Thymus (tissue), 14 donors: Measurements from ENCODE around the gene RNU1-3. TPM values are rescaled to one million over a fixed set of nuclear protein-coding genes. Genes with fewer than 3 reads are reported as not detected.
A peak's percentile ranks its signal among the peaks of the same experiment; 100 is the strongest.
"Not testable (repeated sequence)": the region's sequence is repeated elsewhere in the genome, so short reads cannot be mapped to it uniquely, and the experiment has no call there.

ENCODE experiments used
- DNase-seq, 9 donors: peaks; one replicate each; pipeline ENCODE4 v3.0.0-alpha.2; 2013; ENCODE audit warnings: low spot score in 9 of 9, low read depth in 6 of 9, missing footprints in 1 of 9
- H3K27ac ChIP-seq, 2 donors: one replicate each; pipeline ENCODE4 v1.5.1; 2013; ENCODE audit warnings: control low read depth in 1 of 2, low read depth in 1 of 2, low read length in 1 of 2, mild to moderate bottlenecking in 1 of 2, moderate library complexity in 1 of 2
- H3K27me3 ChIP-seq, 2 donors: one replicate each; pipeline ENCODE4 v1.5.1; 2013; ENCODE audit warnings: low read length in 1 of 2; ENCODE audit not compliant: control insufficient read depth in 2 of 2, insufficient read depth in 1 of 2
- H3K36me3 ChIP-seq, 2 donors: one replicate each; pipeline ENCODE4 v1.5.1; 2013; ENCODE audit warnings: low read length in 1 of 2, mild to moderate bottlenecking in 1 of 2, moderate library complexity in 1 of 2; ENCODE audit not compliant: control insufficient read depth in 2 of 2, insufficient read depth in 2 of 2
- H3K4me1 ChIP-seq, 2 donors: one replicate each; pipeline ENCODE4 v1.5.1; 2013; ENCODE audit warnings: low read length in 2 of 2; ENCODE audit not compliant: control insufficient read depth in 2 of 2, insufficient read depth in 2 of 2
- H3K4me3 ChIP-seq, 2 donors: one replicate each; pipeline ENCODE4 v1.5.1; 2013; ENCODE audit warnings: low read length in 2 of 2, control low read depth in 1 of 2, mild to moderate bottlenecking in 1 of 2
- H3K9me3 ChIP-seq, 2 donors: one replicate each; pipeline ENCODE4 v1.5.1; 2013; ENCODE audit warnings: low read length in 1 of 2, mild to moderate bottlenecking in 1 of 2; ENCODE audit not compliant: control insufficient read depth in 2 of 2, insufficient read depth in 1 of 2
- WGBS: extraction: QIAGEN DNeasy Blood & Tissue Kit; methylation state at CpG from one replicate; pipeline ENCODE4 v1.1.7; 2013; 5-methylcytosine and 5-hydroxymethylcytosine counted together
- long read RNA-seq, 10 donors: transcript quantifications; one replicate each; lab custom pipeline, GENCODE V29; 2026
- polyA plus RNA-seq: library from polyadenylated mRNA; stranded (reverse); fragments of 200-250 nt; gene quantifications from one replicate; pipeline ENCODE4 v1.2.3, GENCODE V29; 2013
- total RNA-seq: library from RNA; stranded (reverse); fragments of 120-200 nt; gene quantifications from one replicate; pipeline ENCODE4 v1.2.4, GENCODE V29; 2013
- donor health status: healthy.

The RNU1-3 gene
- total RNA-seq (17,380 TPM), polyA plus RNA-seq (not detected)
- long read RNA-seq, donor 1: 0 reads
- long read RNA-seq, donor 2, partial matches to known transcripts: 0 of 1 reads
- long read RNA-seq, donor 2, other reads (novel, unspliced or antisense): 0 of 1 reads
- long read RNA-seq, donor 3, partial matches to known transcripts: 0 of 1 reads
- long read RNA-seq, donor 3, other reads (novel, unspliced or antisense): 0 of 1 reads
- long read RNA-seq, donor 4: 0 reads
- long read RNA-seq, donor 5, partial matches to known transcripts: 0 of 2 reads
- long read RNA-seq, donor 5, other reads (novel, unspliced or antisense): 0 of 2 reads
- long read RNA-seq, donor 6, partial matches to known transcripts: 0 of 1 reads
- long read RNA-seq, donor 6, other reads (novel, unspliced or antisense): 0 of 1 reads
- long read RNA-seq, donor 7, partial matches to known transcripts: 0 of 1 reads
- long read RNA-seq, donor 7, other reads (novel, unspliced or antisense): 0 of 1 reads
- long read RNA-seq, donor 8: 0 reads
- long read RNA-seq, donor 9, partial matches to known transcripts: 0 of 3 reads
- long read RNA-seq, donor 9, other reads (novel, unspliced or antisense): 0 of 3 reads
- long read RNA-seq, donor 10: 0 reads

DNA sequence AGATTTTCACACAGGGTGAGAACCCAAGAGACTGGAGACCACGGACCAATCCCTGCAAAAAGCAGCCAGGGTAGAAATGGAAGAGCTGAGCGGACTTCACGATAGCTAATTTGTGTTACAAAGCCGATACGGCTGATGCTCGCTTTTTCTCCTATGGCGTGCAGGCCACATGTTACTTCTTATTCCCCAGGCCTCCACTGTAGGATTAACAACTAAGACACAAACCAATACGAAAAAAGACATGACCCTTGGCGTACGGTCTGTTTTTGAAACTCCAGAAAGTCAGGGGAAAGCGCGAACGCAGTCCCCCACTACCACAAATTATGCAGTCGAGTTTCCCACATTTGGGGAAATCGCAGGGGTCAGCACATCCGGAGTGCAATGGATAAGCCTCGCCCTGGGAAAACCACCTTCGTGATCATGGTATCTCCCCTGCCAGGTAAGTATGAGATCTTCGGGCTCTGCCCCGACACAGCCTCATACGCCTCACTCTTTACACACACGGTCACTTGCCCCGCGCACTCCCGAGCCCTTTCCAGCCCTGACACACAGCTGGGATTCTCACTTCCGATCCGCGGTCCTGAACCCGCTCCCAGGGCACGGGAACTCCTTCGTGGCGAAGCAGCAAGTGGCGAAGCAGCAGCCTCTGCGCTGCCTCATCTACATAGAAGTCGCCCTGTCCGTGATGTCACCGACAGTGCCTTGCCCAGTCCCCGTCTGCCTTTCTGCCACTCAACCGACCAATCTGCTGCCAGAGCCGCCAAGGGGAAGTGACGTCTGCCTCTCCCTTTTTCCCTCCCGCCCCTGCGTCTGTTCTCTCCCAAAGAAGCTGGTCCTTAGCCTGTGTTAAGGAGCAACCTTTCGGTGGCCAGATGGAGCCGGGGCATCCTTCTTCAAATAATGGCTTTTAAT lies at the start of gene RNU1-3:
Gene RNU1-3, minus strand, starts transcription at position 447 of the 912 bp plus-strand sequence.
- no CpG with 5 or more reads among the region's 45 CpGs for WGBS
- H3K4me3 ChIP-seq, H3K27ac ChIP-seq, DNase-seq, H3K9me3 ChIP-seq, H3K27me3 ChIP-seq, H3K36me3 ChIP-seq, H3K4me1 ChIP-seq: not testable (repeated sequence)

DNA sequence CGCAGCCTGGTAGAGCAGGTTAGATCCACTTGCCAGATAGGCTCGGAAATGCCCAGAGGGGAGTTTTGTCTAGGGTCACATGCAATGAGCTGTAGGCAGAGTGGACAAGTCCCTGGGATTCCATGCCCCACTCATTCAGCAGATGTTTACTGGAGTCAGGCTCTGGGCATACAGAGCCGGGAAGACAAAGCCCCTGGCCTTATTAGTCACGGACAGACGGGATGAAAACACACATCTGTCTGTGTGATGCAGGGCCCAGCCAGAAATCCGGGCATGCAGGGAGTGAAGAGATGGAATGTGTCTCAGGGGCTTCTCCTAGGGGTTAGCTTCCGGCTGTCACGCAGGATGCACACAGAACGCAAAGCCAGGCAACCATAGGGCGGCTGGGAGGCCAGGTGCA lies 46.7 kb upstream of the RNU1-3 start:
- WGBS: 93% methylated on average over 4 of the region's 10 CpGs
- H3K4me3 ChIP-seq, H3K9me3 ChIP-seq, H3K27ac ChIP-seq, H3K4me1 ChIP-seq, DNase-seq, H3K36me3 ChIP-seq: not testable (repeated sequence)
- peaks cover 0 to 24% of the 10 kb centered on the region in 2 donors for H3K27me3 ChIP-seq

GRCh38 chr1:16712984-16713383 lies 46.2 kb upstream of the RNU1-3 start:
- not testable (repeated sequence) for H3K27ac ChIP-seq, H3K4me3 ChIP-seq, H3K4me1 ChIP-seq, DNase-seq, H3K36me3 ChIP-seq, H3K9me3 ChIP-seq
- peaks cover 0 to 21% of the 10 kb centered on the region in 2 donors for H3K27me3 ChIP-seq
- WGBS: 90% methylated on average over 2 of the region's 6 CpGs

- WGBS: 87% methylated on average over 10 of the region's 14 CpGs
- not testable (repeated sequence) for H3K36me3 ChIP-seq, H3K9me3 ChIP-seq
Measured at GRCh38 chr1:16712582-16712981, 45.8 kb upstream of the RNU1-3 start.

GRCh38 chr1:16712131-16712530 lies 45.4 kb upstream of the RNU1-3 start:
- DNase-seq, H3K4me1 ChIP-seq, H3K4me3 ChIP-seq, H3K27ac ChIP-seq, H3K9me3 ChIP-seq, H3K36me3 ChIP-seq: not testable (repeated sequence)
- peaks cover 0 to 18% of the 10 kb centered on the region in 2 donors for H3K27me3 ChIP-seq
- WGBS: 95% methylated on average over 3 of the region's 5 CpGs

More at GRCh38 chr1:16712582-16712981, 45.8 kb upstream of the RNU1-3 start:
- peaks cover 0 to 21% of the 10 kb centered on the region in 2 donors for H3K27me3 ChIP-seq
- H3K4me3 ChIP-seq, H3K4me1 ChIP-seq, DNase-seq, H3K27ac ChIP-seq: not testable (repeated sequence)

GRCh38 chr1:16710618-16711017 lies 43.9 kb upstream of the RNU1-3 start:
- 88% methylated on average over 11 of the region's 13 CpGs for WGBS
- not testable (repeated sequence) for H3K36me3 ChIP-seq, DNase-seq

DNA sequence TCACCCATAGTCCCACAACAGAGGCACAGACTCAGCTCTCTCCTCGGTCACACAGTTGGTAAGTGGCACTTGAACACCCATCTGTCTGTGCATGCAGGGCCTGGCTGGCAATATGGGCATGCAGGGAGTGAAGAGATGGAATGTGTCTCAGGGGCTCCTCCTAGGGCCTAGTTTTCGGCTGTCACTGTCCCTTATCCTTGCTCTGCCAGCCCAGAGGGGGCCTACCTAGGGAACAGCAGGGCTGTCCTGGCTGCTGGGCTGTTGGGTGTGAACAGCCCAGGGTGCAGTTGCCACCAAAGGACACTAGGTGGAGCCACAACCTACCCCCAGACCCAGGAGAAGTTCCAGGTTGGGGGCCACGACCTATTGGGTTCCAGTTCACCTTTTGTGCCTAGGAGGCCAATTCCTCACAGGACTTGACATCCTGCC lies 42.9 kb upstream of the RNU1-3 start:
- peaks cover 0 to 18% of the 10 kb centered on the region in 2 donors for H3K27me3 ChIP-seq
- DNase-seq: peak in 2 of 9 donors; percentile 23 to 29
- WGBS: 52% methylated on average over 2 of the region's 3 CpGs
- not testable (repeated sequence) for H3K9me3 ChIP-seq, H3K4me3 ChIP-seq, H3K36me3 ChIP-seq, H3K27ac ChIP-seq, H3K4me1 ChIP-seq

More at GRCh38 chr1:16710618-16711017, 43.9 kb upstream of the RNU1-3 start:
- H3K27ac ChIP-seq, H3K9me3 ChIP-seq, H3K4me1 ChIP-seq, H3K4me3 ChIP-seq: not testable (repeated sequence)
- peaks cover 0 to 18% of the 10 kb centered on the region in 2 donors for H3K27me3 ChIP-seq

DNA sequence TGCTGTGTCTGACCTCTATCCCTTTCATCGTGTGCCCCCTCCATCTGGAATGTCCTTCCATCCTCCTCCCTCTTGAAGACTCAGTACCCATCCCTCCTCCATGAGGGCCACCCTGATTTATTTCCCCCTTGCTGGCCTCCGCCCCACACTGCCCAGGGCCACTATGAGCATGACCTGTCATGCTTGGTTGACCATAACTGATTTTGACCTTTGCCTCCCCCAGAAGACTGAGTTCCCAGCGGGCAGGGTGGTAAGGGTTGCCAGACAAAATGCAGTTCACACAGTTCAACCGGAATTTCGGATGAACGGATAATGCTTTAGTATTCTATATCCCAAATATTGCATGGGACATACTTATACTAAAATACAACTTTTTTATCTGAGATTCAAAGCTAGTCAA lies 42.0 kb upstream of the RNU1-3 start:
- H3K36me3 ChIP-seq, H3K9me3 ChIP-seq, DNase-seq, H3K4me1 ChIP-seq, H3K4me3 ChIP-seq, H3K27ac ChIP-seq: not testable (repeated sequence)
- WGBS: no CpG with 5 or more reads among the region's 6 CpGs
- H3K27me3 ChIP-seq: peaks cover 0 to 21% of the 10 kb centered on the region in 2 donors
